NCI-H510A (cell line): ENCODE measurements around the gene PLEKHG7.
"Not testable (repeated sequence)": the region's sequence is repeated elsewhere in the genome, so short reads cannot be mapped to it uniquely, and the experiment has no call there.

Source experiments
- DNase-seq: peaks from one replicate; lab custom pipeline; 2025; lab: John Stamatoyannopoulos, UW

Gene PLEKHG7

GRCh38 chr12:92749691-92750090 is 46.9 kb downstream of the PLEKHG7 start:
- not testable (repeated sequence) for DNase-seq

GRCh38 chr12:92753976-92754885 is 51.4 kb downstream of the PLEKHG7 start:
- no peak for DNase-seq

DNA sequence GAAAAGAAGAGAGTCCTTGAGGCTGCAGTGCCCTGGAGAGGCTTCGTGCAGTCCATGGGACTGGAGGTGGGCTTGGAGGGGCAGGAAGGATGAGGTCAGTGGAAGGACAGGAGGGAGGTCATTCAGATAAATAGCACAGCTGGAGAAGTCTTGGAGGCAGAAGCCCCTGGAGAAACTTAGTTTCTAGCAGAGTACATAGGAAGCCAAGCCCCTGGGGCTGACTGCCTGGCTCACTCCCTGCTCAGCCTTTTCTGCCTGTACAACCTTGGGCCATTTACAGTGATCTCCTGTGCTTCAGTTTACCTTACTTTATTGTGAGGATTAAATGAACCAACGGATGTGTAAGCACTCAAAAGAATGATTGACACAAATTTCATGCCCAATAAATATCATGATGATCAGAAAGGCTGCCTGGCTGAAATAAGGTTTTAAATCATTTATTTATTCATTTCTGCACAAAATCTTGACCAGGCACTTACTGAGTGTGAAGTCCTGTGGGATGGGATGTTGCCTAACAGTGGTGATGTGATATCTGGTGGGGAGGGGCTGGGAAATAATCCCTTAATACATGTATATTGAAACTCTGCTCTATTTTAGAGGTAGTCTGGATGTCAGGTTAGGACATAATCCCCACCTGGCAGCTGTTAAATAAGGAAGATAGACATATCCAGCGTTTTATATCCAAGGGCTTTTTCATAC is 54.3 kb downstream of the PLEKHG7 start:
- DNase-seq: no peak

DNA sequence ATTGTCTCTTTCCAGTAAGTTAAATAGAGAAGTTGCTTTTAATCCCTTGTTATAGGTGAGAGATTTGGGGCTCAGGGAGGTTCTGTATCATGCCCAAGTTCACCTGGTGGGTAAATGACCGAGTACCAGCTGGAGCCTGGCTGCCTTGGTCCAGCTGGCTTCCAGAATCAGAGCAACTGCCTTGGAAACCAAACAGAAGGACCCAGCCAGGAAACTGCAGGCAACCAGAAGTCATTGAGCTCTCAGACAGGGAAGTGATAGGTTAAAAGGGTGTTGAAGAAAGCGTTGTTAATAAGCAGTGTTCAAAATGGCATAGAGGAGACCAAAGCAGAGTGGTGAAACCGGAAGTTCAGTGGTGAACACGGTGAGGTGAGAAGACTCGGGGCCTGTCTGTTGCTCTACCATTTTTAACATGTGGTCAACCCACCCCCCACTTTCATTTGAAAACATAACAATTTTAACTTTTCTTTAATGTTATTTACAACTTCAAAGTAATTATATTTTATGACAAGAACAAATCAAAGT is 54.9 kb downstream of the PLEKHG7 start:
- DNase-seq: no peak

- DNase-seq: no peak
Measured at GRCh38 chr12:92759634-92760268, 57.0 kb downstream of the PLEKHG7 start.

DNA sequence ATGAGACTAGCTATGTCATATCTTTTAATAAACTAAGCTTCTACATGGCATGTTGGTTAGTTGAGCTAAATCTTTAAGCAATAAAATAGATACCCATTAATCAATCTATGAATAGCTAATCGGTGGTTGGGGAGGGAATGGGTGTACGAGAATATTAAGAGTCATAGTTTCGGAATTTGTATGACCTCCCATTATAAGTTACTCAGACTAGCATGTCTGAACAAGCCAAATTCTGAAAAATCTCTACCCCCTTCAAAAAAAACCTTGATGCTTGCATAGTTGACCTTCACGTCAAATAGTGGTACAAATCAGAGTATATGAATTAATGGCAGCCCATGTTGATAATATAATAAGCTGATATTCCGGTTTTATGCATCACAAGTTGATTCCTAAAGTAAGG is 60.0 kb downstream of the PLEKHG7 start:
- DNase-seq: no peak

DNA sequence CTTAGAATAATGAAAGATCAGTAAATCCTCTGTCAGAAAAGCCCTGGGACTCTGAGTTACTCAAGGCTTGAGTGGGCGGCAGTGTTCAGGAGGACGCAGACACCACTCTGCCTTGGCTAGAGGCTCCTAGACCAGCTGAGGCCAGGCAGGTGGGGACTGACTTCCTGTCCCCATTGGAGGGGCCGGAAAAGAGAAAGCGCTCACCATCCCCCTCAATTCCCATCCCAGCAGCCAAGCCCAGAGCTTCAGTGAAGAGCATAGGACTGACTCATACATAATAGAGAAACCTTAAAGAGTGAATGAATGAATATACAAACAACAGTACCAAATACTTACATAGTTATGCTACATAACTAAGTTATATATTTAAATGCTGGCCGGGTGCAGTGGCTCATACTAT is 62.0 kb downstream of the PLEKHG7 start:
- DNase-seq: no peak

DNA sequence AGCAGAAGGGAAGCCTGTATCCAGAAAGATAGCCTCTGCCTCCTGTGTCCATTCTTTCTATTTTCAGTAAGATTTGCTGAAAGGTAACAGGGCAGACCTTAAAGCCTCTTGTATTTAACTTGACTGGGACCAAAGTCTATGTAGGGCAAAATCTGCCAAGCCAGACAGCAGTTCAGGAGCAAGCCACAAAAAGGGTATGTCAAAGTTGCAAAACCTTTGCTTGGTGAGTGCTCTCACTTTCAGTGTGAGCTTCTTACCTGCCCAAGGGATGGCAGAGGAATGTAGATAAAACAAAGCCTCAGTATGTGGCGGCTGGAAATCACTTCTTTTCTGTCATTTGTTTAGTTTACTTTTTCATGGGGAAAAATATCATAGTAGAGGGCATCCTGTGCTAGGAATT is 63.1 kb downstream of the PLEKHG7 start:
- DNase-seq: no peak

GRCh38 chr12:92769124-92769901 is 66.5 kb downstream of the PLEKHG7 start:
- DNase-seq: no peak

- DNase-seq: no peak
Measured at GRCh38 chr12:92771001-92771400, 68.2 kb downstream of the PLEKHG7 start.

DNA sequence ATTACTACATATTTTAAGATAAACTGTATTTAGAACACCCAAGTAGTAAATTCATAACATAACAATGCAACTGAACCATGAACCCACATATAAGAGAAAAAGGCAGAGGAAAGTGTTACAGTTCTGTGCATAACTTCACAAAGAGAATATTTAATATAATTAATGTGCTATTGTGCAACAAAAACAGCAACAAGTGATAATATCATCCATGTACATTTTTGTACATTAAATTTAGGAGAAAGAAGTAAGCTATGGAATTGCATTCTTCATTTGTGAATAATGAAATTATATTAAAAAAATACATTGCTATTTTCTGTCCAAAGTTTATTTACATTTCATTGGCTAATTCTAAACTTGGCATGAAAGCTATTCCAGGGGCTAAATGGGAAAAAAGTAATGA is 72.6 kb downstream of the PLEKHG7 start:
- no peak for DNase-seq

DNA sequence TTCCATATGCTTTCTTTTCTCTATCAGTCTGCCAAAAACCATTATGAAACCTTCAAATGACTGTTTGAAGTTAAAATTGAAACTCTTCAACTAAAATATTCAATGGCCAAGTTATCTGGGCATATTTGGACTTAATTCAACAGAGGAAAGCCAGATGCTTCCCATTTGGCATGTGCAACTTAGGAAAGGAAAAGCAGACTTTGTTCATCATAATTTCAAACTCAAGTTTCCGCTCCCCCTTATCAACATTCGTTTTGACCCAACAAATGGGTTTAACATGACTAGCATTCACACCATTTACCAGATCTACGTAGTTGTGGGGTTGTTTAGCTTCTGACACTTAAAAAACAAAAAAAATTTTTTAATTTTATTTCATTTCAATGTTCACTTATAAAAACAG is 75.7 kb downstream of the PLEKHG7 start:
- DNase-seq: no peak

GRCh38 chr12:92779902-92780301 is 77.1 kb downstream of the PLEKHG7 start:
- DNase-seq: no peak

GRCh38 chr12:92784356-92784755 is 81.6 kb downstream of the PLEKHG7 start:
- DNase-seq: no peak

DNA sequence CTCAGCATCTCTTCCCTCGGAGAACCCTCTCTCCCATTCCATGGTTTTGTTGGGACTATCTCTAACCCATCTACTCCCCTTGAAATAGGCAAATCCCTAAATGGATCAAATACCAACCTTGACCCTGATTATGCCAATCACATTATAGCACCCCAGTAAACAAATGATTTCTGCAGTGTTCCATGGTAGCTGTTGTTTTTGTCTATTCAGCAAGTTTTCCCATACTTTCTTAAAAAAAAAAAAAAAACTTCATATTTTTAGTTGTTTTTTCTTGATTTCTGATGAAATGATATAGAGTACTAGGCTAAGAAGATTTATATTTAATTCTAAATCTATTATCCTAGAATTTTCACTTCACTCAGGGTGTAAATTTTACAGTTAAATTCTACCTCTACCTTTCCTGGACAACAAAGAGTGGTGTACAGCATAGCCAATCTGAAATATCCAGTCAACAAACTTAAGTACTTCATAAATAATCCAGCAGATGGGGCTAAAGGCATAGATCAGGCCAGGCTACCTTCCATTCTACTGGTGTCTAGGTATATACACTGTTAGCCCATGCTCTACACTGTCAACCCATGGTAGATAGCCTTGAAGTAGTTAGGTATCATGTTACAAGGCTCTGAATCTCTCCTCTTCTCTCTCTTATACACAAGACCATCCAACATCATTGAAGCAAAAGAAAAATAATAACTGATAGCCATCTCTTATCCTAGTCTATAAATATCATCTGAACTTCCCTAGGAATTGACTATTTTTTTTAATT is 82.2 kb downstream of the PLEKHG7 start:
- DNase-seq: peak; percentile 71

DNA sequence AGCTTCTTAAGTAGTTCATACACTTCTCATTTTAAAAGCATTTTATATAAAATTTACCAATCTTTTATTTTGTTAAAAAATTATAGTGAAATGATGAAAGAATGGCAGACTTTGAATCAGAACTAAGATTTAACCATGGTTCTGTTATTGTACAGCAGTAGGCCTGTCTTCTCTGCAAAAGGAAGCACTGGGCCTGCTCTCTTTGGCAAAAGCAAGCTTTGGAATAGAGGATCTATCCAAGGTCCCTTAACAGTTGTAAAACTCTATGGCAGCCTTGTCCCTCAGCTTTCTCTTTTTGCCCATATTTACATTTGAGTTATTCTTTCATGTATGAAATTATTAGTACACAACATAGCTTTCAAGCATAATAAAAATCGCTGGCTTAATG is 82.8 kb downstream of the PLEKHG7 start:
- no peak for DNase-seq

- no peak for DNase-seq
Measured at GRCh38 chr12:92786045-92786444, 83.3 kb downstream of the PLEKHG7 start.

- not testable (repeated sequence) for DNase-seq
Measured at GRCh38 chr12:92794356-92794755, 91.6 kb downstream of the PLEKHG7 start.

- DNase-seq: no peak
Measured at GRCh38 chr12:92794814-92795213, 92.0 kb downstream of the PLEKHG7 start.

DNA sequence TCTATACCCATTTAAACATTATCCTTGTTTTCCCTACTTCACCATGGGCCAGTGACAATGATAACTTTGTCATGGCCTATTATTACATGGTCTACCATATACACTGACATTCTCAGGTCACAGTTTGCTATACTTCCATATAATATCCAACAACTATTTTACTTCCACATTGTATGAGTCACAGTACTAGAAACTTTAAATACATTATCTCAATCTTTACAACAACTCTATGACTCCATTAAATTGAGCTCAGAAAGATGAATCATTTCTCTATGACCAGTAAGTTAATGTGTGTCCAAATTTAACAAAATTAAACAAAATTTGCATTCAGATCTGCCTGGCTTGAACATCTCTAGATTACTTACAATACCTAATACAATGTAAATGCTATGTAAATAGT is 93.9 kb downstream of the PLEKHG7 start:
- DNase-seq: no peak

GRCh38 chr12:92802906-92803305 is 100.1 kb downstream of the PLEKHG7 start:
- DNase-seq: no peak
